GM18507 (cell line): ENCODE results near the gene ZNF768.
"Not testable (repeated sequence)": the region's sequence is repeated elsewhere in the genome, so short reads cannot be mapped to it uniquely, and the experiment has no call there.

ENCODE experiments used
- DNase-seq: peaks from one replicate; pipeline ENCODE4 v3.0.0; 2011; ENCODE audit warnings: low read depth; ENCODE audit not compliant: insufficient read length; ENCODE audit errors: extremely low spot score
- FAIRE-seq: peaks from 2 replicates; lab custom pipeline; 2011; peaks lifted over from hg19 to GRCh38; lab: Jason Lieb, UNC

ZNF768 gene

GRCh38 chr16:30481381-30481780, 45.0 kb downstream of the ZNF768 start:
- no peak for DNase-seq
- no peak for FAIRE-seq

GRCh38 chr16:30478766-30479478, 47.4 kb downstream of the ZNF768 start:
- FAIRE-seq (no peak), DNase-seq (no peak)

DNA sequence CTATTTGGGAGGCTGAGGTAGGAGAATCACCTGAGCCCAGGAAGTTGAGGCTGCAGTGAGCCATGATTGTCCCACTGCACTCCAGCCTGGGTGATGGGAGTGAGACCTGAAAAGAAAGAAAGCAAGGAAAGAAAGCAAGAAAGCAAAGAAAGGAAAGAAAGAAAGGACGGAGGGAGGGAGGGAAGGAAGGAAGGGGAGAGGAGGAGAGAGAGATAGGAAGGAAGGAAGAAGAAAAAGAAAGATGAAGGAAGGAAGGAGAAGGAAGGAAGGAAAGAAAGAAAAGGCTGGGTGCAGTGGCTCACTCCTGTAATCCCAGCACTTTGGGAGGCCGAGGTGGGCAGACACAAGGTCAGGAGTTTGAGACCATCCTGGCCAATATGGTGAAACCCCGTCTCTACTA, 48.6 kb downstream of the ZNF768 start:
- FAIRE-seq: not testable (repeated sequence)

GRCh38 chr16:30476991-30477390, 49.4 kb downstream of the ZNF768 start:
- DNase-seq: no peak
- FAIRE-seq: no peak

More for the DNA sequence above, 48.6 kb downstream of the ZNF768 start:
- not testable (repeated sequence) for DNase-seq

DNA sequence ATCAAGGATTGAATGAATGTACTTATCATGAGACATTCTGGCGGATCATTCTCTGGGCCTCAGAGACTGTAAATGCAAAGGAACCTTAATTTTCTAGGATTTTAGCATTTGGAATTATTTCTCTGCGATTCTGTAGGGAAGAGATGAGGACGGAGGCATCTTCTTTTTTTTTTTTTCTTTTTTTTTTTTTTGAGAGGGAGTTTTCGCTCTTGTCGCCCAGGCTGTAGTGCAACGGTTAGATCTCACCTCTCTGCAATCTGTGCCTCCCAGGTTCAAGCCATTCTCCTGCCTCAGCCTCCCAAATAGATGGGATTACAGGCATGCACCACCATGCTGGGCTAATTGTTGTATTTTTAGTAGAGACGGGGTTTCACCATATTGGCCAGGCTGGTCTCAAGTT, 51.7 kb downstream of the ZNF768 start:
- FAIRE-seq: no peak
- no peak for DNase-seq

DNA sequence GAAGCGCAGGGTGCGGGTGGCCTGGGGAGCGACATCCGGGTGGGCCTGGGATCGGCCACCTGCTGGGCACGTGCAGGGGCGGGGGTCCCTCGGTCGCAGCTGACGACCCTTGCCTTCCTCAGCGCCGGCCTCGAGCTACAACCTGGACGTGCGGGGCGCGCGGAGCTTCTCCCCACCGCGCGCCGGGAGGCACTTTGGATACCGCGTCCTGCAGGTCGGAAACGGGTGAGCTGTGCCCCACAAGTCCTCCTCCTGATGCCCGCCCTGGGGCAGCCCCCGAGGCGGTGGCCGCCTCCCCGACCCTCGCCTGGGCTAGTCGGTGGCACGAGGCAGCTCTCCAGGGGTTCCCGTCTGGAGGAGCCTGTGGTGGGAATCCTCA, 52.3 kb downstream of the ZNF768 start:
- DNase-seq (no peak), FAIRE-seq (no peak)
